Measurements from ENCODE around the gene TNS4.

TNS4 gene

GRCh38 chr17:40462343-40463121, 38.9 kb downstream of the TNS4 start:
- H3K9ac ChIP-seq, result no peak overlapping the region
- H3K79me2 ChIP-seq (ENCODE audit: insufficient read depth, low read depth), result no peaks in the 10 kb centered on the region
- peaks cover 20% of the 10 kb centered on the region; the same call in 1 of the 2 replicates for H3K27me3 ChIP-seq (ENCODE audit: insufficient read depth, low read depth)
- no peaks in the 10 kb centered on the region for H3K36me3 ChIP-seq (ENCODE audit: insufficient read depth)
- TF ChIP-seq CTCF (conservative IDR thresholded peaks at IDR 0.05; ENCODE audit: low read depth, low read length), result no peak
- H2AFZ ChIP-seq (ENCODE audit: low read depth), result no peak overlapping the region
- H4K20me1 ChIP-seq (ENCODE audit: insufficient read depth), result no peaks in the 10 kb centered on the region
- no peaks in the 10 kb centered on the region for H3K4me1 ChIP-seq (ENCODE audit: low read depth, poor library complexity, severe bottlenecking)
- H3K4me3 ChIP-seq (IDR thresholded peaks at IDR 0.05; ENCODE audit: insufficient read depth, low read depth, low read length), result no peak overlapping the region
- H3K4me2 ChIP-seq, result no peak overlapping the region
- H3K27ac ChIP-seq, result no peak overlapping the region

GRCh38 chr17:40461732-40462342, 39.6 kb downstream of the TNS4 start:
- H3K79me2 ChIP-seq (ENCODE audit: insufficient read depth, low read depth), result no peaks in the 10 kb centered on the region
- no peaks in the 10 kb centered on the region for H4K20me1 ChIP-seq (ENCODE audit: insufficient read depth)
- no peak for TF ChIP-seq CTCF (conservative IDR thresholded peaks at IDR 0.05; ENCODE audit: low read depth, low read length)
- no peaks in the 10 kb centered on the region for H3K4me1 ChIP-seq (ENCODE audit: low read depth, poor library complexity, severe bottlenecking)
- H3K9ac ChIP-seq, result no peak overlapping the region
- H3K27ac ChIP-seq, result no peak overlapping the region
- no peak overlapping the region for H2AFZ ChIP-seq (ENCODE audit: low read depth)
- H3K27me3 ChIP-seq (ENCODE audit: insufficient read depth, low read depth), result peaks cover 21% of the 10 kb centered on the region; the same call in 1 of the 2 replicates
- no peak overlapping the region for H3K4me3 ChIP-seq (IDR thresholded peaks at IDR 0.05; ENCODE audit: insufficient read depth, low read depth, low read length)
- no peaks in the 10 kb centered on the region for H3K36me3 ChIP-seq (ENCODE audit: insufficient read depth)
- no peak overlapping the region for H3K4me2 ChIP-seq

- Histone ChIP-seq H3K79me2 (ENCODE audit: insufficient read depth, low read depth) (no peaks in the 10 kb centered on the region), H3K4me3 (IDR thresholded peaks at IDR 0.05; ENCODE audit: insufficient read depth, low read depth, low read length) (no peak overlapping the region), H4K20me1 (ENCODE audit: insufficient read depth) (no peaks in the 10 kb centered on the region), H2AFZ (ENCODE audit: low read depth) (no peak overlapping the region), H3K4me1 (ENCODE audit: low read depth, poor library complexity, severe bottlenecking) (no peaks in the 10 kb centered on the region), H3K36me3 (ENCODE audit: insufficient read depth) (no peaks in the 10 kb centered on the region), H3K9ac (no peak overlapping the region), H3K27me3 (ENCODE audit: insufficient read depth, low read depth) (peaks cover 21% of the 10 kb centered on the region; the same call in 1 of the 2 replicates), H3K27ac (no peak overlapping the region), H3K4me2 (no peak overlapping the region)
- no peak for TF ChIP-seq CTCF (conservative IDR thresholded peaks at IDR 0.05; ENCODE audit: low read depth, low read length)
Measured at GRCh38 chr17:40460968-40461731, 40.3 kb downstream of the TNS4 start.

GRCh38 chr17:40460604-40460967, 40.8 kb downstream of the TNS4 start:
- Histone ChIP-seq H4K20me1 (ENCODE audit: insufficient read depth) (no peaks in the 10 kb centered on the region), H3K27me3 (ENCODE audit: insufficient read depth, low read depth) (peaks cover 20% of the 10 kb centered on the region; the same call in 1 of the 2 replicates), H3K4me2 (no peak overlapping the region), H3K79me2 (ENCODE audit: insufficient read depth, low read depth) (no peaks in the 10 kb centered on the region), H3K4me3 (IDR thresholded peaks at IDR 0.05; ENCODE audit: insufficient read depth, low read depth, low read length) (no peak overlapping the region), H3K4me1 (ENCODE audit: low read depth, poor library complexity, severe bottlenecking) (no peaks in the 10 kb centered on the region), H3K9ac (no peak overlapping the region), H2AFZ (ENCODE audit: low read depth) (no peak overlapping the region), H3K27ac (no peak overlapping the region), H3K36me3 (ENCODE audit: insufficient read depth) (no peaks in the 10 kb centered on the region)
- TF ChIP-seq CTCF (conservative IDR thresholded peaks at IDR 0.05; ENCODE audit: low read depth, low read length), result no peak
